ENCODE results near the gene RGS7.

- TF ChIP-seq EP300 (IDR thresholded peaks at IDR 0.05; ENCODE audit: borderline replicate concordance in 1 of 2, low read depth in 2 of 2, low read length in 2 of 2) (no peak), POLR2AphosphoS5 (IDR thresholded peaks at IDR 0.05; ENCODE audit: low read depth, low read length) (no peak), SIX5 (IDR thresholded peaks at IDR 0.05; ENCODE audit: low read depth, low read length) (no peak), TEAD4 (IDR thresholded peaks at IDR 0.05; ENCODE audit: low read depth, low read length) (no peak), SP2 (IDR thresholded peaks at IDR 0.05; ENCODE audit: low read length) (no peak), EGR1 (IDR thresholded peaks at IDR 0.05; ENCODE audit: borderline replicate concordance, low read depth, low read length) (no peak)
- TF ChIP-seq, protein P1, sequence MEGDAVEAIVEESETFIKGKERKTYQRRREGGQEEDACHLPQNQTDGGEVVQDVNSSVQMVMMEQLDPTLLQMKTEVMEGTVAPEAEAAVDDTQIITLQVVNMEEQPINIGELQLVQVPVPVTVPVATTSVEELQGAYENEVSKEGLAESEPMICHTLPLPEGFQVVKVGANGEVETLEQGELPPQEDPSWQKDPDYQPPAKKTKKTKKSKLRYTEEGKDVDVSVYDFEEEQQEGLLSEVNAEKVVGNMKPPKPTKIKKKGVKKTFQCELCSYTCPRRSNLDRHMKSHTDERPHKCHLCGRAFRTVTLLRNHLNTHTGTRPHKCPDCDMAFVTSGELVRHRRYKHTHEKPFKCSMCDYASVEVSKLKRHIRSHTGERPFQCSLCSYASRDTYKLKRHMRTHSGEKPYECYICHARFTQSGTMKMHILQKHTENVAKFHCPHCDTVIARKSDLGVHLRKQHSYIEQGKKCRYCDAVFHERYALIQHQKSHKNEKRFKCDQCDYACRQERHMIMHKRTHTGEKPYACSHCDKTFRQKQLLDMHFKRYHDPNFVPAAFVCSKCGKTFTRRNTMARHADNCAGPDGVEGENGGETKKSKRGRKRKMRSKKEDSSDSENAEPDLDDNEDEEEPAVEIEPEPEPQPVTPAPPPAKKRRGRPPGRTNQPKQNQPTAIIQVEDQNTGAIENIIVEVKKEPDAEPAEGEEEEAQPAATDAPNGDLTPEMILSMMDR (IDR thresholded peaks at IDR 0.05; ENCODE audit: control extremely low read depth in 1 of 3, insufficient read depth in 1 of 3, low read depth in 1 of 3, low read length in 3 of 3): no peak
Observed at GRCh38 chr1:240835291-240835690, 521.7 kb downstream of the RGS7 start.
